HG03520 (cell line): Measurements from ENCODE around the gene CITED2.
"Not testable (repeated sequence)": the region's sequence is repeated elsewhere in the genome, so short reads cannot be mapped to it uniquely, and the experiment has no call there.

Experiments used
- ATAC-seq: cut with Tn5 transposase; IDR thresholded peaks from one replicate; pipeline ENCODE4 v1.9.1; 2021; ENCODE audit warnings: mild to moderate bottlenecking, moderate library complexity; ENCODE audit not compliant: unreplicated experiment

Gene CITED2

DNA sequence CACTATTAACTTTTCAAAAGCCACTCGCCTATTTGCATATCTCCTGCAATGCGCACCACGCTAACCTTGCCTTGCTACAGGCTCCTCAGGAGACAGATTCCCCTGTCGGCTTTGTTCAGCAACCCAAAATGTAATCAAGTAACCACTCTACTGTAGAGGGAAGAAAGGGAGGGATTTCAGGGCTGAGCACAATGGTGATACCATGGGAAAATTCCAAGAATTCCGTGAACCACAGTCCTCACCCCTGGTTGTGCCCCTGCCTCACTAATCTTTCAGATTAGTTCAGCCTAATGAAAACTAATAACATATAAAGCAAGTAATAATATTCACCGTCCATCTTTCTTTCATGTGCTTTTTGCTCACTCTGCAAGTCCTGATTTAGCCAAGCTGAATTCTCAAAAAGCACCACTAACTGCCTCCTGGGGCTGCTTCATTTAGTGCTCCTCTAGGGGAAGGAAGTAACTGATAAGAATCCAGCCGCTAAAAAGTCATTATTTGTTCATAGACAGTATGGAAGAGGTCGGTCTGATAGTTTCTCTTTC lies 6.6 kb downstream of the CITED2 start:
- no peak for ATAC-seq

DNA sequence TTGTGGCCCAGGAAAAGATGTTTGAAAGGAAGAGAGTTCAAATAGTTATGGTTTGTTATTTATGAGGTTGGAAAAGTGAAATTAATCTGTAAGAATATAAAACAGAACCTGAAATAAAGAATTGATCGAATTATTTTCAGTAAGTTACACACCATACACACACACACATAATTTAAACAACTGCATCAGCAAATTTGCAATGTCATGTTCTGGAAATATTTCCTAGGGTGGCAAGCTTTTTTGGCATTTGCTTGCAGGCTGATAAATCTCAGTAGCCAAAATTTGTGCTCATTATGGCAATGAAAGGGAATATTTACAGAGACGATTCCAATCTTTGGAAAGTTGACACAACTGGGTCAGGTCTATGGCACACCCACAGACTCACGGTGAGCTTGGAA lies 9.5 kb downstream of the CITED2 start:
- no peak for ATAC-seq

DNA sequence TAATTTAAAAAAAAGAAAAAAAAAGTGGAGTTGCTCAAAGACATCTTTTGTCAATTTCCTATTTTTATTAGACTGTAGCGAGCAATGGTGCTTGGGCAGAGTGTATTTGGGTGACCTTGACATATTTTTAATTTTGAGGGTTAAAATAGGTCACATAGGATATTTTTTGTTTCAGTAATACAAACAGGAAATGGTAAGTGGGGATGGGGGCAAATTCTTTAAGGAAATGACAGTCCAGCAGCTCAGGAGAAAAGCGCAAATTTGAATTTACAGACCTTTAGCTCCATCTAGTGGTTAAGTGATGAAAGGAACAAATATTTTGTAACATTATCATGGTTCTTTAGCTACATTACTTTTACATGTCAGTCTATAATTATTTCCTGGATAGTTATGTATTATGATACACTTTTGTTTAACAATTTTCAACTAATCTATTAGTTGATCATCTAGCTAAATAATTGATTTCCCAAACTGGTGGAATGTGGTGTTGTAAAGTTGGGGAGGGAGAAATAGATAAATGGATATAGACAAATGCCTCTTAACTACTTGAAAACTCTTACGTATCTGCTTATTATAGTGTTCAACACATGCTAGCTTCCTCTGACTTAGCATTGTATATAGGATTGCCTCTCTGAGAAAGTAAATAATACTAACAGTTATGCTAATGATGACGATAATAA lies 10.0 kb downstream of the CITED2 start:
- ATAC-seq: no peak

DNA sequence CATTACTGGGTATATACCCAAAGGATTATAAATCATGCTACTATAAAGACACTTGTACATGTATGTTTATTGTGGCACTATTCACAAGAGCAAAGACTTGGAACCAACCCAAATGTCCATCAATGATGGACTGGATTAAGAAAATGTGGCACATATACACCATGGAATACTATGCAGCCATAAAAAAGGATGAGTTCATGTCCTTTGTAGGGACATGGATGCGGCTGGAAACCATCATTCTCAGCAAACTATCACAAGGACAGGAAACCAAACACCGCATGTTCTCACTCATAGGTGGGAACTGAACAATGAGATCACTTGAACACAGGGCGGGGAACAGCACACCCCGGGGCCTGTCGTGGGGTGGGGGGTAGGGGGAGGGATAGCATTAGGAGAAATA lies 10.7 kb downstream of the CITED2 start:
- ATAC-seq: not testable (repeated sequence)

DNA sequence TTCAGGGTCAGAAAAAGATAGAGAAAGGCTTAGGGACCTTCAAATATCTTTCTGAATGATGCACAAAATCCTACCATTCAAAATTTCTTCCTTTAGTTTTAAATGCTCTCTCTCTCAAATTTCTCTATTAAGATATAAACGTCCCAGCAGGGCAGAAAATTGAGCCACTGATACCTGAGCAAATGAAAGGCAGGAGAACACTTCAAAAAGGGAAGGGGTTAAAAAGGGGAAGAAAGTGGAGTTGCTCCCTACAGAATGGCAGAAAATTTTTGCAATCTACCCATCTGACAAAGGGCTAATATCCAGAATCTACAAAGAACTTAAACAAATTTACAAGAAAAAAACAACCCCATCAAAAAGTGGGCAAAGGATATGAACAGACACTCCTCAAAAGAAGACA lies 11.3 kb downstream of the CITED2 start:
- not testable (repeated sequence) for ATAC-seq

DNA sequence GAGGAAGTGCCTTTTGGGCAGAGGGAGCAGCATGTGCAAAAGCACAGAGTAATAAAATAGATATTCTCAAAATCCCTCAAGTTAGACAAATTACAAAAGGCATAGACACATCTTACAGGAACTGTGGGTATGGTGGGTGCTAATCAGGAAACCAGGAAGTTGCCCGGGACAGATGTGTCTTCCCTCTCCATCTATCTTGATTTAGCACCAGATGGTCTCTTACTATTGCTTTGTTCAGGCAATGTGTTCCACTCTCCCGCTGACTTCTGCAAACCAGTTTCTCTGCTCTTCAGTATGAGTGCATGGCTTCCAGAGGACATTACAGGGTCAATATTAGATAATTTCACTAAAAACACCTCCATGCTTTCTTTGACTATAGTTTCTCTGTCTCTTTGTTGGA lies 13.2 kb downstream of the CITED2 start:
- no peak for ATAC-seq

DNA sequence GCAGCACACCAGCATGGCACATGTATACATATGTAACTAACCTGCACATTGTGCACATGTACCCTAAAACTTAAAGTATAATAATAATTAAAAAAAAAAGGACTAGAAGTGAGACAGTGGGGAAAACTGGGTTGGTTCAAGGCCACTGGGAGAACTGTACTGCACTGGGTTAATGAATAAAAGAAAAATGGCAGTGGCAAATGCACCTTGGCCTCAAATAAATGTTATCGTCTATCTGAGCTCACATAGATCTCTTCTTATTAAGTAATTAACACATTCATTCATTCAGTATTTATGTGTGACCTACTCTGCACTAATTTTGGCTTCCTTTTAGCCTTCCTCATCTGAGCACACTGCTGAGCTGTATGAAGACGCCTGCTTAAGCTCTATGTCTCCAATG lies 17.5 kb downstream of the CITED2 start:
- ATAC-seq: no peak

DNA sequence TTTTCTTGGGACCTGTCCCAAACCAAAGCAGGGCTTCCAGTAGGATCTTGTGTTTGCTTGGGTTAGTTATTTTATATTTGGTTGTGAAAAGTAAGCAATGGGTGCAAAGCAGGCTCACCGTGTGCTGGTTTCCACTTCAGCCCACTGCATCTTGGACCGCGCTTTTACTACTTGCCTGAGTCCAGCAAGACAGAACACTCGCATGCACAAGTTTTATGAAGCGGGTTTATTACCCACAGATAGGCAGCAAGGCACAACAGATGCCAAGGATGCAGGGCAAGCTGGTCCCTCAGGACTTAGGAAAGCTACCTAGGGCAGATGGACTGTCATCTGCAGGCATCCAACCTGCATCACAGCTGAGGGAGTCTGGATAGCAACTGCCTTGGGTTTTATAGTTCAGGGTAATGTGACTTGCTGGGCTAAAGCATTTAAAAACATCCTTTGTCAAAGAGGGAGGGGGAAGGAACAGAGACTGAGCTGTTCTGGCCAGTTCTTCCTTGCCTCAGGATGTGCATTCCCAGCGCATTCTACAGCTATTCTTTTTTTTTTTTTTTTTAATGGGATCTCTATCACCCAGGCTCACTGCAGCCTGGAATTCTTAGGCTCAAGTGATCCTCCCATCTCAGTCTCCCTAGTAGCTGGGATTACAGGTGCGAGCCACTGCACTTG lies 18.5 kb downstream of the CITED2 start:
- ATAC-seq: no peak

DNA sequence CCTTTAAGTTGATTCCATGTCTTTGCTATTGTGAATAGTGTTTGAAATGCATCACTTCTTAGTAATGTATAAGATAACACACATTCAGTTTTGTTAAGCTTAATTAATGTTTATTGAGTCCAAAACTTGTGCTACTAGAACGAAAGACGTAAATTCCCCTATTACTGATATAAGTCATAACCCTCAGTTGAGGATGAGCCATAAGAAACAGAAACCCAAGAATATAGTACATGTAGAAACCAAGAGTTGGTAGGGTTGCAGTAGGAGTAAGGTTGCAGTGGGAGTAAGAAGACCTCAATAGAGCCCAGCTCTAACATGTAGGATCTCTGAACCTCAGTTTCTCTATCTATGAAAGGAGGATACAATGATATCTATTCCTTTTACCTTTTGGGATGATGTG lies 19.3 kb downstream of the CITED2 start:
- no peak for ATAC-seq

DNA sequence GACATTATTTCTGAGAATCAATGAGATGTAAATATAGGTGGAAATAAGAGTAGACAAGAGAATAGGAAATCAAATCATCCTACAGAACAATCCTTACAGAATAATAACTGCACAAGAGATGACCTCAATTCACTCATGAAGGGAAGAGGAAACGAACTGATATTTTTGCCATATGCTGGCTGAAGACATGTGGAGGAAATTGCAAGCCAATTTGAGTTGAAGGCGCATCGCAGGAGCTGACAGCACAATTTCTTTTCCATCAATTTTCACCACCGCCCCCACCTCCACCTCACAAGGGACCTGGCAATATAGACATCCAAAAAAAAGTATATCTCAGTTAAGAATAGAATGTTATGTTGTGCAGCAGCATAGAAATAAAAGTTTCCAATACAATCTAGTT lies 20.3 kb downstream of the CITED2 start:
- no peak for ATAC-seq

DNA sequence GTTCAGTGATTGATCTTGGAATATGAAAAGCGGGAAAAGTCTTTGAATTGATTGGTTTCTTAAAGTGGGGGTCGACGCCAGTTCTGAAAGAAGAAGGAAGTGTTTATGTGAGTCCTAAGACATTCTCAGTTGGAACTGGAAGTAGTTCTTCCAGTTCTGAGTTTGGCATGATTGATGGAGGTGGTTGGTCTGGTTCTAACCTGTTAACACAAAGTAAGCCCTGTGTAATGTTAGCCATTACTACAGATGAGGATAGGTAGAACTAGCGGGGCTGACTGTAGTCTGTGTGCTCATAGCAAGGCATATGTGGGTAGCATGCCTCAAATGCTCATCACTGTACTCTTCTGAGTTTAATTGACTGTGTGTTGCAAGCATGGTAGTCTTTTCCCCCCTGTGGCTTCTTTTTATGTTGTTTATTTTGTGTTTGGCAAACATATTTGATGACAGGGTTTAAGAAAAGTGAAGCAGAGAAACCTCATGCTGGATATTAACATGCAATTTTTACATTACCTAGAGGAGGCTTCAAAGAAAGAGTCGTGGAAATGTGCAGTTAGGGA lies 24.9 kb downstream of the CITED2 start:
- no peak for ATAC-seq

DNA sequence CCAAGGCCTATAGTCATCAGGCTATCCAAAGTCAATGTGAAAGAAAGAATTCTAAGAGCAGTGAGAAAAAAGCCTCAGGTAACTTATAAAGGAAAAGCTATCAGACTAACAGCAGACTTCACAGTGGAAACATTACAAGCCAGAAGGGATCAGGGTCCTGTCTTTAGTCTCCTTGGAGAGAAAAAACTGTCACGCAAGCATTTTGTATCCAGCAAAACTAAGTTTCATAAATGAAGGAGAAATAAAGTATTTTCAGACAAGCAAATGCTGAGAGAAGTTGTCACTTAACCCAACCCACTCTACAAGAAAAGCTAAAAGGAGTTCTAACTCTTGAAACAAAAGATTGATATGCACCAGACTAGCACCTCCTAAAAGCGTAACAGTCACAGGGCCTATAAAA lies 28.1 kb downstream of the CITED2 start:
- no peak for ATAC-seq

DNA sequence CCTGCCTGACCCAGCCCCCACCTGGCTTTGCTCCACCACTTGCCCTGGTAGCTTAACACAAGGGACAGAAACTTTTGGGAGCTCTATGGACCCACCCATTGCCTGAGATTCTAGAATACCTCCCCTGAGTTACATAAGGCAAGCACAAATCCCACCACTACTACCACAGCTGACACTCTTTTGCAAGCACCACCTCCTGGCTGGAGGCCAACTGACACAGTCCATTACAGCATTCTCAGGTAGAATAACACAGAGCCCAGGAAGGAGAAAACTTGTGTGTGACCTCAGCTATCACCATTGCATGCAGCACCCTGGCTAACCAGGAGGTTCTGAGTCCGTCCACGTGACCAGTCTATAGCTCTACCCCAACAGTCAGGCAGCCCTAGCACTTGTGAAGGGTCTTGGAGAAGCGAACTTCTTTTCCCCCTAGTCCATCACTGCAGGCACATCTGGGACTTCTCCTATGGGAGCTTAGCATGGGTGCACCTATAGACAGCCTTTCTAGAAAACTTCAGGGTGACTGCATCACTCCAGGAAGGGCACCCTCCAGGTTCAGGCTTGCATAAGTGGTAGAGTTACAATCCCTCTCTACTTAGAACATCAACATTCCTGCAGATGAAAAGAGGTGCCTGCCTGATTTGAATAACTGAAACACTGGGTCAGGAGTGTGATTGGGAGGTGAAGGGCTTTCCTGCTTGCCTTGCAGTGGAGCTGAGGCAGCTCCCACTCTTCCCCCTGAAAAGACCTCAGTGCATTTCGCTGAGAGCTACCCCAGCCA lies 30.1 kb downstream of the CITED2 start:
- ATAC-seq: no peak

DNA sequence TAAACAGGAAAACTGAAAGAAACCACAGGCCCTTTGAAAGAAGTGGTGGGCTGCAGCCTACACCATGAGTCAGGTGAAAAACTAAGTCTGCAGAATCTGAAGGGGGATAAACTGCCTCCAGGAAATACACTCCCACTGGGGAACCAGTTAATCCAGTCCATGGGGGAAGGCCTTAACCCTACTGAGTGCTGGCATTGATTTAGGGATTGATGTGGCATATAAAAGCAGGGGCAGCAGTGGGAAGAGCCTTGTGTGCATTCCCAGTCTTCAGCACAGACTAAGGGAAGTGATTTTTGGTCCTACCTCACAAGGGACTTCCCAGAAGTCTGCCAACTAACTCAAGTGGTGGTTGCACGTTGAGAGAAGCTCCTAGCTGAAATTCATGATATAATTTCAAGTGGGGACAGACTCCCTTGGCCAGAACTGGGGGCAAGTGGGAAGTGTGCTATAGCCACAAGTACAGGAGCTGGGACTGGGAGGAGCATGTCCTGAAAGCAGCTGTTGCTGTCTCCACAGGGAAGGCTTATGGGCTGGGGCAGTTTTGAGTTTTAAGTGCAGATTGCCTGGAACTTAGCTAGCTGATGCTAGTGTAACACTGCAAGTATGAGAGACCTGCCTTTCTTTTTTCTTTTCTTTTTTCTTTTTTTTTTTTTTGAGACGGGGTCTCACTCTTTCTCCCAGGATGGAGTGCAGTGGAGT lies 31.2 kb downstream of the CITED2 start:
- ATAC-seq: no peak

DNA sequence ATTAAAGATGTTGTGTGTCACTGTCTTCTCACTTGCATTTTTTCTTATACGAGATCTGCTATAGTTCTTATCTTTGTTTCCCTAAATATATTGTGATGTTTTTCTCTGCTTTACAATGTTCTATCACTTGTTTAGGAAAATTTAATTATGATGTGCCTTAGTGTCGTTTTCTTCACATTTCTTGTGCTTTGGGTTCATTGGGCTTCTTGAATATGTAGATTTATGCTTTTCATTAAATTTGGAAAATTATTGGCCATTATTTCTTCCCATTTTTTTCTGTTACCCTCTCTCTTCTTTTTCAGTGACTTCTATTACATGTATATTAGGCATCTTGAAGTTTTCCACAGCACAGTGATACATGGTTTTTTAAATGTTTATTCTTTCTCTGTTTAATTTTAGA lies 33.4 kb downstream of the CITED2 start:
- ATAC-seq: no peak

DNA sequence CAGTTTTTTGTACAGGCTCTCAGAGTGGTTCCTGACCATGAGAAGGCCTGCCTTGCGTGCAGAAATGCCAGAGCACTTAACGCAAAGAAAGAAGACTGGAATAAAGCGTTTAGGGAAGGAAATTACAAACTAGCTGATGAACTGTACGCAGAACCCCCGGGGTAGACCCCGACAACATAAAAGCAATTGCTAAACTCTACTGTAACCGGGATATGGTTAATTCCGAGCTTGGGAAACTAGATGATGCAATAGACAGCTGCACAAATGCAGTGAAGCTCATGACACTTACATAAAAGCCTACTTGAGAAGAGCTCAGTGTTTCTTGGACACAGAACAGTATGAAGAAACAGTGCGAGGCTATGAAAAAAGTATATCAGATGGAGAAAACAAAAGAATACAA lies 35.7 kb downstream of the CITED2 start:
- no peak for ATAC-seq

DNA sequence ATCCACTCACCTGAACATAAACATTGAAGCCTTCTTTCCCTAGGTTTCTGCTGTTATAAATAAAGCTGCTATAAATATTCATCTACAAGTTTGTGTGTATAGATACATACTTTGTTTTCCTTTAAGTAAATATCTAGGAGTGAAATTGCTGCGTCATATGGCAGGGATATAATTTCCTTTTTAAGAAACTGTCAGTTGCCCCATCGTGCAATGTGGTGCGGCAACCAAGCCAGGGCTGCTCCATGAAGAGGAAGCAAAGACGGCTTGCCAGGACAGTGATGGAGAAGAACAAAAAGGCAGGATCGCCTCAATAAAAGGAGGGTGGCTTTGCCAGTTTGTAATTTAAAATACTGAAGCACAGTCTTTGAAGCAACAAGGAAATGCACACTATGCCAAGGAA lies 36.6 kb downstream of the CITED2 start:
- no peak for ATAC-seq

DNA sequence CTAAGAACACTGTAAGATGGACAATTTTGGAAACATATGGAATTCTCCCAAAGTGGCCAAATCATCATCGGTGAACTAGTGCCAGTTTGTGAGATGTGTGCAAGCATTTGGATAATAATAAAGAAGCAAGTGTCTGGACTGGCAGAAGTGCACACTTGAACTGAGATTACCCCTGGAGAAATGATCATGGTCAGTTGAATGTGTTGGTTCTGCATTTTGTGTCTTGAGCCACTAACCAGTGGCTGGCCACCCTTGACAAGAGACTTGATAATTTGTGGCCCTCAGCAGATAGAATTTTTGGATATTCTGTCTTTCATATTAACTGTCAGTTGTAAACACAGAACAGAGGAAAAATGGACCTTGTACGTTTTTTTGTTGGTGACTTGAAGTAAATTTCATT lies 37.4 kb downstream of the CITED2 start:
- ATAC-seq: no peak

DNA sequence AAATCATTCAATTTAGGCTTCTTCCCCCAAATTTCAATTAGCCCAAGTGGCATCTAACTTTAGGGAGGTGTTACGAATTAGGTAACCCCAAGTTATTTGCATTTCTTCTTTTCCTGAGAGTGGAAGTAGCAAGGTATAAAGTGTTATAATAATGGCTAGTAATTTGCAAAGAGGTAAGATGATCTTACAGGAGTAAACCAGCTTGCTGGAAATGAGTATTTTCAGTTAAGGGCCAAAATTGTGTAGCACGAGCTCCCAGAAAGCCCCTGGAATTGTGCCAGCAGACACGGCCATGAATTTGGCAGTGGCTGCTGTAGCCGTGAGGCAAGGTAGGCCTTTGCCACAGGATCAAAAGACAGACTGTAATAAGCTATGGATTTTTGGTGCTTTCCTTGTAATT lies 38.0 kb downstream of the CITED2 start:
- ATAC-seq: no peak

DNA sequence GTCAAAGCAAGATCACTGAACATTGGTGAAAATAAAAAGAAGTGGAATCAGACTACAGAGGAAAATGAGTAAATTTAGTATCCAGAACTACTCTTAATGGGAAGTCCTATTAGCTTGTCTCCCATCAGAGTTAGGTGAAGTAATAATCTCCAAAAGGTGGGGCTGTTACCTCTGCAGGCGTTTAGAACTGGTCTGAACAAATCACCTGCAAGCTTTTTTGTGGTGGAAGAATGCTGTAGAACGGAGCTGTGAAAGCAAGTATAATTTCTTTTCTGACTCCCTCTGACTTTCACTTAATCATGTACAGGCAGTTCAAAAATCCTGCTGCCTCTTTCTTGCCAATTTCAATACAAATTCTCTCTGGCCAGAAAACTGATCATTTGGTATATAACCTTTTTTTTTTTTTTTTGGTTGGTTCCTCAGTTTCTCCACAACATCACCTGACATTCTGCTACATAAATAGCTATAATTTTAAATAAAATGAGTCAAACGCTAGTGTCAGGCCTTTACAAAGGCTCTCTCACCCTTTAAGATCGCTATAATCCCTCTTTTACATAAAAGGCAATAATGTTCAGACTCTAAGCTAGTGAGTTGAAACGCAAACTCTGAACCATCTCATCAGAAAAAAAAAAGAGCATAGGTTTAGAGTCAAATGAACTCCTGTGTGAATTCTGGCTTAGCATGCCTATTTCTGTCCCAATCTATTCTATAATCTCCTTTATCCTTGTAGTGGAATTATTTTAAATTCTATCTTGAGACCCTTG lies 38.8 kb downstream of the CITED2 start:
- no peak for ATAC-seq
